Vagina (tissue), 2 donors: Measurements from ENCODE around the gene CEACAM6.

Source experiments
- CTCF ChIP-seq, 3 experiments: fragments of 450-650 bp in 2 of 3; fragments of 200-600 bp in 1 of 3; sonication (generic) in 1 of 3; IDR thresholded peaks; one replicate each; pipeline ENCODE4 v1.5.1; 2017 to 2019; ENCODE audit warnings: antibody characterized with exemption in 3 of 3, mild to moderate bottlenecking in 2 of 3, moderate library complexity in 2 of 3
- POLR2A ChIP-seq, 2 donors: fragments of 450-650 bp; IDR thresholded peaks; one replicate each; pipeline ENCODE4 v1.6.1; 2017; ENCODE audit warnings: antibody characterized with exemption in 2 of 2, mild to moderate bottlenecking in 2 of 2, moderate library complexity in 2 of 2

DNA sequence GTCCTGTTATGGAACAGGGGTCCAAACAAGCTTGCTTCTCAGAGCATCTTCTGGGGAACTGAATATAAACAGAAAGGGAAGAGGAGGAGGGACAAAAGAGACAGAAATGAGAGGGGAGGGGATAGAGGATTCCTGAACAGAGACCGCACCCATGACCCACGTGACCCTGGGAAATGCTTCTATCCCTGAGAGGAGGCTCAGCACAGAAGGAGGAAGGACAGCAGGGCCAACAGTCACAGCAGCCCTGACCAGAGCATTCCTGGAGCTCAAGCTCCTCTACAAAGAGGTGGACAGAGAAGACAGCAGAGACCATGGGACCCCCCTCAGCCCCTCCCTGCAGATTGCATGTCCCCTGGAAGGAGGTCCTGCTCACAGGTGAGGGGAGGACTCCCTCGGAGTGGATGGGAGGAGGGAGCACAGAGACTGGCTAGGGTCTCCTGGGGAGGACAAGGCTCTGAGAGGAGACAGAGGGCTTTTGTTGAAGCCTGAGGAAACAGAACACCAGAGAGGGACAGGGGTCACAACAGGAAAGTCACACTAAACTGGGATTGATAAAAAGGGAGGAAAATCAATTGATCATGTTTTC lies at the start of gene CEACAM6:
- TF ChIP-seq CTCF (IDR thresholded peaks at IDR 0.05) = no peak
- TF ChIP-seq POLR2A (IDR thresholded peaks at IDR 0.05) = no peak
